ENCODE data around the gene LYRM2.
"Not testable (repeated sequence)": the region's sequence is repeated elsewhere in the genome, so short reads cannot be mapped to it uniquely, and the experiment has no call there.

The LYRM2 gene

GRCh38 chr6:89649682-89650081, 11.1 kb upstream of the LYRM2 start:
- DNase-seq (ENCODE audit: low read depth, low spot score), result no peak

DNA sequence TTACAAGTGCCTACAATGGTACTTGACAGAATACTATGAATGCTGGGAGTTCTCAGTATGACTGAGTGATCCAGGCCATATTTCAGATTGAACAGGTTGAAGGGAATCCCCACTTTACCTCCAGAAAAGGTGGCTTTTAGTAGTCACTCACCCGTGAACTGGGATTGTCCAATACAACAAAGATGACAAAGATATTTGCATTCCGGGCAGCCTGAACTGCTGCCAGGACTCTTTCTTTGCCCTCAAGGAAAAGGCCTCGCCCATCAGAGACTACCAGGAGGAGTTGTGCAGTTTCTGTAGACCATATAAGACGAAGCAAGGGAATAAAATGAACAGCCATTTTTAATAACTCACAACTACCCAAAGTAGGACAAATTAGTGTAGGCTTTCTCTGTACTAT, 6.3 kb upstream of the LYRM2 start:
- DNase-seq (ENCODE audit: low read depth, low spot score), result no peak

- no peak for DNase-seq (ENCODE audit: low read depth, low spot score)
Observed at GRCh38 chr6:89643406-89643805, 4.9 kb upstream of the LYRM2 start.

DNA sequence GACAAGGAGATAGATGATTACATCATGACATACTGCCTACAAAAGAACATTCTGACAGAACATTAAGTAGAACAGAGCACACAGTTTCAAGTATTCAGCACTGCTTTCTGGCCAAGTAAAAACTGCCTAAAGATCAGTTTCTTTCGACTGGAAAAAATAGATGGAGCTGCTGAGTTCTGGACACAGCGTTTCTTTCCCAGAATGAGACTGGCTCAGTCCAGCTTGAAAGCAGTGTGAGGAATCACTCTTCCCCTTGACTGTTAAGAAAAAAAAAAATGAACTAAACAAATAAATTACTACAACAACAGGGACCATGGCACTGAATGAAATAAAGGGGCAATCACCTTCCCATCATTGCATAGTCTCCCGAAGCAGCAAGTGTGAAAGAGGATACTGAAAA, 4.4 kb upstream of the LYRM2 start:
- no peak for DNase-seq (ENCODE audit: low read depth, low spot score)

DNA sequence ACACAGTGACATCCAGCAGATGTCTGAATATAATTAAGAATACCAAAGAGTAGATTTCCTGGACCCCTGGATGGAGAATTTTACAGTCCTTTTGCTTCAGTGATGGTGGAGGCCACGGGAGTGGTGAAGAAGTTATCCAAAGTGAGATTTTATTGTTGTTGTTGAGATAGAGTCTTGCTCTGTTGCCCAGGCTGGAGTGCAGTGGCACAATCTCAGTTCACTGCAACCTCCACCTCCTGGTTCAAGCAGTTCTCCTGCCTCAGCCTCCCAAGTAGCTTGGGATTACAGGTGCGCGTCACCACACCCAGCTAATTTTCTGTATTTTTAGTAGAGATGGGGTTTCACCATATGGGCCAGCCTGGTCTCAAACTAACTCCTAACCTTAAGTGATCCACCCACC, 3.0 kb upstream of the LYRM2 start:
- not testable (repeated sequence) for DNase-seq (ENCODE audit: low read depth, low spot score)

DNA sequence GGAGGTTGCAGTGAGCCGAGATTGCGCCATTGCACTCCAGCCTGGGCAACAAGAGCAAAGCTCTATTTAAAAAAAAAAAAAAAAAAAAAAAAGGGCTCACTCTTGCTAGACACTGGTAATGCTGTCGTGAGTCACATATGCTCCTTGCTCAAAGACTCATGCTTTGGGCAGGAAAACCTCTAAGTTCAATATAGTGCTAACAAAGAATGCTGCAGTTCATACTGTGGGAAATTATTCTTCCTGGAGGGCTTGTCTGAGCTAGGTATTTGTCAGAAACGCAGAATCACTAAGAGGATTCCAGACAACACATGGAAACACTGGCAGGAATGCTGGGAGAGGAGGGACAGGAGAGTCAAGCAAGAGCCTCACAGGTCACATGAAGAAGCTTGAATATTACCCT, 2.3 kb upstream of the LYRM2 start:
- DNase-seq (ENCODE audit: low read depth, low spot score), result no peak

- DNase-seq (ENCODE audit: low read depth, low spot score), result no peak
Observed at GRCh38 chr6:89637960-89638319, 607 bp downstream of the LYRM2 start.

DNA sequence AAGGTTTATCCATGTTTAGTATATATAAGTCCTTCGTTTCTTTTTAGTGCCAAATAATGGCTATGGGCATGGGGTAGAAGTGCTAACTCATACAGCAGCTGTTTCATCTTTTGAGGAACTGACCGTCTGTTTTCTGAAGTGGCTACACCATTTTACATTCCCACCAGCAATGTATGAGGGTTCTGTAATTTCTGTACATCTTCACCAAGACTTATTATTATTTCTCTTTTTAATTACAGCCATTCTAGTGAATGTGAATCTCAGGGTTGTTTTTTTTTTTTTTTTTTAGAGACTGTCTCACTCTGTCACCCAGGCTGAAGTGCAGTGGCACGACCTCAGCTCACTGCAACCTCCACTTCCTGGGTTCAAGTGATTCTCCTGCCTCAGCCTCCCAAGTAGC, 2.1 kb downstream of the LYRM2 start:
- DNase-seq (ENCODE audit: low read depth, low spot score), result not testable (repeated sequence)

- DNase-seq (ENCODE audit: low read depth, low spot score), result no peak
Observed at GRCh38 chr6:89630488-89630887, 8.1 kb downstream of the LYRM2 start.

GRCh38 chr6:89623749-89624148, 14.8 kb downstream of the LYRM2 start:
- DNase-seq (ENCODE audit: low read depth, low spot score), result no peak

DNA sequence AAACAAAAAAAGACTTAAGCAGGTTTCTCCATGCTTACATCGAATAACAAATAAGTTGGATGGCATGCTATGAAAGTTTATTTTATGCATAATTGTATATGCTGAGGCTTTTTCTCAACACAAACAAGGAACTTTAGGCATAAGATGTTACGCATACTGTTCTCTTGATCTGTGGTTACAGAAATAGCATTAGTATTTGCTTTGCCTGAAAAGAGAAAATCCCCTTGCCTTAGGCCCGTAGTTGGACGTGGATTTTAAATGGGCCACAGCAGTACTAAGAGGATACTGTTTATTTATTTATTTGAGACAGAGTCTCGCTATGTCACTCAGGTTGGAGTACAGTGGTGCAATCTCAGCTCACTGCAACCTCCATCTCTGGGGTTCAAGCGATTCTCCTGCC, 19.0 kb downstream of the LYRM2 start:
- no peak for DNase-seq (ENCODE audit: low read depth, low spot score)

GRCh38 chr6:89618026-89618425, 20.5 kb downstream of the LYRM2 start:
- DNase-seq (ENCODE audit: low read depth, low spot score), result no peak

DNA sequence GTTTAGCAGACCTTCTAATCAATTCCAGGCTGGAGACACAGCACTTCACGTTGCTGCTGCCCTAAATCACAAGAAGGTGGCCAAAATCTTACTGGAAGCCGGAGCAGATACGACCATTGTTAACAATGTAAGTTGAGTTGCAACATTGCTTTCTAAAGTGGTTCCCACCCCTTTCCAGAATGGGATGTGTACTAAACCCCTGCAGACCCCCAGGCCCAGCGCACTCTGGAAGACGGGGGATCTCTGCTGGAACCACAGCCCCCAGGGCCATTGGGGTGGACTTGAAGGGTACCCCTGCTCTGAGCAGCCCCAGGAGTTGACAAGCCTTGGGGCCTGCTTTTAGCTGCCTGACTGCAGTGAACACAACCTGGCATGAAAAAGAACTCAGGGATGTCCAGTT, 22.0 kb downstream of the LYRM2 start:
- no peak for DNase-seq (ENCODE audit: low read depth, low spot score)

- DNase-seq (ENCODE audit: low read depth, low spot score), result no peak
Observed at GRCh38 chr6:89615882-89616281, 22.7 kb downstream of the LYRM2 start.

GRCh38 chr6:89613790-89614189, 24.8 kb downstream of the LYRM2 start:
- DNase-seq (ENCODE audit: low read depth, low spot score), result no peak

GRCh38 chr6:89612121-89612520, 26.4 kb downstream of the LYRM2 start:
- DNase-seq (ENCODE audit: low read depth, low spot score), result no peak

DNA sequence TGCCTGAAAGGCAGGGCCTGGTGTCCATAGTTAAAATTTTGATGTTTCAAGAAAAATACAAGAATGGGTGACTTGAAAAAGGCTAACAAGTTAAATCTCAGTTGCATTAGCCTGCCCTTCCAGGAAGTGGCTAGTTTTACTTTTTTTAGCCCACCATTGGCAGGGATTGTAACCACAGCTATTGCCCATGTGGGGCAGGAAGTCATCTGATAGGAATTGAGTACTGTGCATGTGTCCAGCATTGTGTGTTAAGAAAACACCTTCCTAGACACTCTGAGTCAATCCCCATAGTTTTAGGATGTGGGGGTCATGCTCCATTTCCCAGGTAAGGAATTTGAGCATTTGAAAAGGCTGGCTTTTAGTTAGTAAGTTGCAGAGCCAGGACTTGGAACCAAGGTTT, 26.9 kb downstream of the LYRM2 start:
- DNase-seq (ENCODE audit: low read depth, low spot score), result no peak

DNA sequence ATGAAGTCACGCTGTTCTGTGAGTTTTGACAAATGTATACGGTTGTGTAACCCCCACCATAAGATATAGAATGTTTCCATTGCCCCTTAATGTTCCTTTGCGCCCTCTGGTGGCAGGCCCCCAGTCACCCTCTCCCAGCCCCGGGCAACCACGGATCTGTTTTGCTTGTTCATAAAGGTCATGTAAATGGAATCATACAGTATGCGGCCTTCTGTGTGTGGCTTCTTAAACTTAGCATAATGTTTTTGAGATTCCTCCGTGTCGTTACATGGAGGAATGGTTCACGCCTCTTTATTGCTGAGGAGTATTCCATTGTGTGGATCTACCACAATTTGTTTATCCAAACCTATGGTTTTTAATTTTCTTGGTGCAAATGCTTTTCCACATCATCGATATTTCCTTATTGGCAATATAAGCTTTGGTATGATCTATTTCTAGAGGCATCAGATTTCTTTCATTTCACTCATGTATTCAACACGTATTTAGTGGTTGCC, 28.4 kb downstream of the LYRM2 start:
- no peak for DNase-seq (ENCODE audit: low read depth, low spot score)

- DNase-seq (ENCODE audit: low read depth, low spot score), result no peak
Observed at GRCh38 chr6:89605861-89606260, 32.7 kb downstream of the LYRM2 start.

GRCh38 chr6:89604653-89605052, 33.9 kb downstream of the LYRM2 start:
- DNase-seq (ENCODE audit: low read depth, low spot score), result no peak

GRCh38 chr6:89602166-89602565, 36.4 kb downstream of the LYRM2 start:
- DNase-seq (ENCODE audit: low read depth, low spot score), result no peak

DNA sequence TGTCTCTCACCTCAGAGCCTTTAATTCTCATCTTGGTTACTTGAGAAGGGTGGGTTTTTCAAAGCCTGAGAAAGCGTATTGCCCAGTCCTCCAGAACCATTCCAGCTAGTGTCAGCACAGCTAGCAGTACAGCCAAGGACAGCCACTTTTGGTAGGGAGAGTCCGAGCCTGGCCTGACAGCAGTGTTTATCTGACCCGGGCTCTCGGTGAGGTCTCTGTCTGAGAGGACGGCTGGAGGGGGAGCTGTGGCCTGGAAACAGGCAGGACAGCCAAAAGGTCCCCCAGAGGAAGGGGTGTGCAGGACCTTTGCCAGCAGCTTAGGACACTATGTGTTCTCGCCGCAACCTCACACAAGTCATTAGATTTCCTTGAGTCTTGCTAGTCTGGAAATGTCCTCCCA, 38.8 kb downstream of the LYRM2 start:
- no peak for DNase-seq (ENCODE audit: low read depth, low spot score)

DNA sequence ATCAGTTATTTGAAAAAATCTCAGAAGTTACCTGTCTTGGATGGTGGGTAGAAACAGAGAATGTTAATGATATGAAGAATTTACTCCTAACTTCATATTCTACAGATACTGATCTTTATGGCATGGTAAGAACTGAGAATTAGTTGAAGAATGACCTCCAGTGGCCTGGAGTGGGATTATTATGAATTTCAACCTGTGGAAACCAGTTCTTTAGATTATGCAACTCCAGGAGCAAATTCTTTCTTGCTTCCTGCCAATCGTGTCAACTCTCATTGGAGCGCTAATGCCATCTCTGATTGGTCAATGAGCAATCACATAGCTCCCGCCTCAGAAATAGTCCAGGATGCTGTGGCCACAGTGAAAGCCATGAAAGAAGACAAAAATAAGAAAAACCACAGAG, 40.6 kb downstream of the LYRM2 start:
- no peak for DNase-seq (ENCODE audit: low read depth, low spot score)

DNA sequence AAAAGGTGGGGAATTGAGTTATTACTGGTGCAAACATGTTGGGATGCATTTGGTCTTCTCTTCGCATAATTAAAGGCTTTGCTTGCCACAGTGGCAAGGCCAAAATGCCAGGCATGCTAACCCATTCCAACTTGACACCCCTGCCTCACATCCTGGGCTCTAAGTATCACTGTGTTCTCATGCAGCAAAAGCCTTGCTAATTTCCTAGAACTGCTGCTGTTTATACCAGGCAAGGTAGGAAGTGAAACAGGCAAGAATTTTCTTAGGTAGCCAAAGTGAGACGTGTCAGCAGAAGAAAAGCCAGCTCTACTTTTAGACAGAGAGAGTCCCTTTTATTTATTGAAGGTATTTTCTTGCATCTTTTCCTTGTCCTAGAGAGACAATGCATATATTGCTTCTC, 41.2 kb downstream of the LYRM2 start:
- no peak for DNase-seq (ENCODE audit: low read depth, low spot score)

- no peak for DNase-seq (ENCODE audit: low read depth, low spot score)
Observed at GRCh38 chr6:89596484-89596883, 42.1 kb downstream of the LYRM2 start.

Measured in iPS DF 19.7 (cell line).